GM23248 (cell line): Measurements from ENCODE around the gene LTF. TPM values are rescaled to one million over a fixed set of nuclear protein-coding genes. Genes with fewer than 3 reads are reported as not detected.

Experiments
- DNase-seq: peaks from one replicate; pipeline ENCODE4 v3.0.0-alpha.2; 2015
- H2AFZ ChIP-seq: fragments of 200-600 bp; sonication (generic); 2 replicates; pipeline ENCODE4 v1.6.1; 2016; ENCODE audit warnings: antibody characterized with exemption
- H3F3A ChIP-seq: fragments of 200-600 bp; sonication (generic); 2 replicates; pipeline ENCODE4 v1.6.1; 2016; ENCODE audit warnings: mild to moderate bottlenecking, antibody characterized with exemption, mixed run types; ENCODE audit not compliant: insufficient read depth
- H3K27ac ChIP-seq: fragments of 200-600 bp; sonication (generic); 2 replicates; pipeline ENCODE4 v1.5.1; 2016; ENCODE audit warnings: mild to moderate bottlenecking
- H3K27me3 ChIP-seq: fragments of 200-600 bp; sonication (generic); replicated peaks from 2 replicates; pipeline ENCODE4 v1.6.1; 2016; ENCODE audit warnings: mild to moderate bottlenecking; ENCODE audit not compliant: insufficient read depth
- H3K36me3 ChIP-seq: fragments of 200-600 bp; sonication (generic); 2 replicates; pipeline ENCODE4 v1.6.1; 2016; ENCODE audit warnings: low read depth, mild to moderate bottlenecking
- H3K4me1 ChIP-seq: fragments of 200-600 bp; sonication (generic); 2 replicates; pipeline ENCODE4 v1.6.1; 2016; ENCODE audit warnings: mild to moderate bottlenecking; ENCODE audit not compliant: insufficient read depth
- H3K4me2 ChIP-seq: fragments of 200-600 bp; sonication (generic); one replicate; pipeline ENCODE4 v1.6.1; 2016; ENCODE audit warnings: mild to moderate bottlenecking; ENCODE audit not compliant: unreplicated experiment
- H3K4me3 ChIP-seq: fragments of 200-600 bp; sonication (generic); 2 replicates; pipeline ENCODE4 v1.5.1; 2016; ENCODE audit warnings: mild to moderate bottlenecking
- H3K79me2 ChIP-seq: fragments of 200-600 bp; sonication (generic); 2 replicates; pipeline ENCODE4 v1.6.1; 2016; ENCODE audit warnings: mild to moderate bottlenecking; ENCODE audit not compliant: insufficient read depth
- H3K9ac ChIP-seq: fragments of 200-600 bp; sonication (generic); 2 replicates; pipeline ENCODE4 v1.6.1; 2016; ENCODE audit warnings: mild to moderate bottlenecking
- H3K9me2 ChIP-seq: fragments of 200-600 bp; sonication (generic); 2 replicates; pipeline ENCODE4 v1.6.1; 2016; ENCODE audit warnings: mixed run types, mild to moderate bottlenecking, moderate library complexity; ENCODE audit not compliant: insufficient read depth
- H3K9me3 ChIP-seq: fragments of 200-600 bp; sonication (generic); one replicate; pipeline ENCODE4 v1.6.1; 2017; ENCODE audit warnings: low read depth
- H4K20me1 ChIP-seq: fragments of 200-600 bp; sonication (generic); 2 replicates; pipeline ENCODE4 v1.6.0; 2016; ENCODE audit not compliant: insufficient read depth
- EZH2 ChIP-seq: fragments of 200-600 bp; sonication (generic); IDR thresholded peaks from 2 replicates; pipeline ENCODE4 v1.6.1; 2018; ENCODE audit warnings: antibody characterized with exemption, mild to moderate bottlenecking; ENCODE audit not compliant: insufficient read depth, poor library complexity, severe bottlenecking
- EZH2phosphoT487 ChIP-seq: fragments of 200-600 bp; sonication (generic); IDR thresholded peaks from 2 replicates; pipeline ENCODE4 v1.6.1; 2018; ENCODE audit warnings: antibody characterized with exemption, moderate library complexity, mild to moderate bottlenecking, low read depth; ENCODE audit not compliant: insufficient read depth
- WGBS, 2 experiments: methylation state at CpG; one replicate each; pipeline ENCODE4 v1.1.6; 2015 to 2017; ENCODE audit warnings: low lambda C conversion rate in 2 of 2, low coverage in 1 of 2; ENCODE audit errors: missing lambda C conversion rate in 2 of 2; 5-methylcytosine and 5-hydroxymethylcytosine counted together
- in situ Hi-C: fragments of 300-500 bp; cut with MboI; formaldehyde crosslinking; loops from 2 replicates; pipeline ENCODE4 v1.15.0; 2020
- polyA plus RNA-seq: library from polyadenylated mRNA; unstranded; fragments of >200 nt; fragmentation: Nextera tagmentation; extraction: Ambion mirVana; gene quantifications from 2 replicates; pipeline ENCODE4 v1.2.1, GENCODE V29; 2016
- total RNA-seq: library from RNA; depleted of rRNA; stranded (reverse); fragments of >200 nt; shearing (Covaris generic); gene quantifications from 2 replicates; pipeline ENCODE4 v1.2.3, GENCODE V29; 2014

LTF gene
- total and polyA plus RNA-seq, 2 experiments from 2014 or later, result not detected

GRCh38 chr3:46506526-46506925 lies 41.8 kb upstream of the LTF start:
- WGBS, 2 experiments, result 63 to 72% methylated on average over 3 of the region's 3 CpGs
- TF ChIP-seq EZH2 (no peak), EZH2phosphoT487 (no peak)
- Histone ChIP-seq H3K4me2 (no peak overlapping the region), H3K27me3 (no peaks in the 10 kb centered on the region), H3K4me3 (no peak overlapping the region), H3K4me1 (no peaks in the 10 kb centered on the region; the same call in 1 of the 2 replicates), H3K27ac (no peak overlapping the region), H3F3A (no peaks in the 10 kb centered on the region), H3K9ac (no peak overlapping the region), H3K9me2 (no peaks in the 10 kb centered on the region), H2AFZ (no peak overlapping the region), H4K20me1 (no peaks in the 10 kb centered on the region), H3K79me2 (no peaks in the 10 kb centered on the region), H3K36me3 (no peaks in the 10 kb centered on the region), H3K9me3 (no peaks in the 10 kb centered on the region)
- DNase-seq, result no peak
- in situ Hi-C loops, result no loop called here

DNA sequence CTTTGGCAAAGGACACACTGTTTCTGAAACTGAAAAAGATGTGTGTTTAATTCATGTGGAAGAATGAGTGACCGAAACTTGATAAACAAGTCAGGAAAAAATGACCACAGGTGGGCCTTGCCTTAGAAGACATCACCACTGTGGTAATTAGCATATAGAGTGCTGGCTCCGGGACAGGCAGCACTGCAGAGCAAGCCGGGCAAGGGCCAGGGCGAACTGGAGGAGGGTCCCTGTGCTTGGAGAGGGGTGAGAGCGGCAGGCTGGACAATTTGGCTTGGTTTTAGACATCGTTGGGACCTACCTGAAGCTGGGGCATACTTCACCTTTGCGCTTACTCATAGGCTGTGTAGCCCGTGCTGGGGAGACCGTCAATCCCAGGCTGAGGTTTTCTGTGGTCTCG lies 41.2 kb upstream of the LTF start:
- DNase-seq, result no peak
- H3K9me2 ChIP-seq, result no peaks in the 10 kb centered on the region
- no peaks in the 10 kb centered on the region for H4K20me1 ChIP-seq
- H3K9ac ChIP-seq, result no peak overlapping the region
- peaks cover 5% of the 10 kb centered on the region for H3K4me1 ChIP-seq
- no peaks in the 10 kb centered on the region for H3K9me3 ChIP-seq
- 0 out of 2 replicates have a peak, but pooled peaks cover 3% of the 10 kb centered on the region for H3F3A ChIP-seq
- no peak overlapping the region for H2AFZ ChIP-seq
- H3K79me2 ChIP-seq, result no peaks in the 10 kb centered on the region
- no peak for TF ChIP-seq EZH2
- no peak for TF ChIP-seq EZH2phosphoT487
- H3K4me2 ChIP-seq, result no peak overlapping the region
- H3K36me3 ChIP-seq, result no peaks in the 10 kb centered on the region
- no peak overlapping the region for H3K4me3 ChIP-seq
- no peaks in the 10 kb centered on the region for H3K27me3 ChIP-seq
- in situ Hi-C loops, result no loop called here
- WGBS, 2 experiments, result 92 to 95% methylated on average over 10 of the region's 10 CpGs
- no peak overlapping the region for H3K27ac ChIP-seq

GRCh38 chr3:46504789-46505188 lies 40.1 kb upstream of the LTF start:
- DNase-seq, result no peak
- WGBS, 2 experiments, result 53 to 63% methylated on average over 5 of the region's 5 CpGs
- Histone ChIP-seq H3K9me2 (no peaks in the 10 kb centered on the region), H3K36me3 (no peaks in the 10 kb centered on the region), H3K9ac (no peak overlapping the region), H3K4me3 (no peak overlapping the region), H3K4me2 (no peak overlapping the region), H2AFZ (no peak overlapping the region), H4K20me1 (no peaks in the 10 kb centered on the region), H3K27ac (no peak overlapping the region), H3K79me2 (no peaks in the 10 kb centered on the region), H3K27me3 (no peaks in the 10 kb centered on the region), H3K4me1 (peaks cover 14% of the 10 kb centered on the region), H3K9me3 (no peaks in the 10 kb centered on the region), H3F3A (0 out of 2 replicates have a peak, but pooled peaks cover 5% of the 10 kb centered on the region)
- in situ Hi-C loops, result no loop called here
- TF ChIP-seq EZH2phosphoT487, result no peak
- no peak for TF ChIP-seq EZH2

GRCh38 chr3:46503200-46503874 lies 38.6 kb upstream of the LTF start:
- Histone ChIP-seq H3K9me3 (no peaks in the 10 kb centered on the region), H3K4me1 (peaks cover 14% of the 10 kb centered on the region), H4K20me1 (no peaks in the 10 kb centered on the region), H3K4me3 (no peak overlapping the region), H3F3A (0 out of 2 replicates have a peak, but pooled peaks cover 5% of the 10 kb centered on the region), H3K27ac (no peak overlapping the region), H3K9ac (no peak overlapping the region), H3K27me3 (no peaks in the 10 kb centered on the region), H3K79me2 (no peaks in the 10 kb centered on the region), H2AFZ (no peak overlapping the region), H3K9me2 (no peaks in the 10 kb centered on the region), H3K36me3 (no peaks in the 10 kb centered on the region), H3K4me2 (no peak overlapping the region)
- DNase-seq, result no peak
- WGBS, 2 experiments, result 70 to 74% methylated on average over 7 of the region's 7 CpGs
- in situ Hi-C loops, result no loop called here
- TF ChIP-seq EZH2phosphoT487 (no peak), EZH2 (no peak)

DNA sequence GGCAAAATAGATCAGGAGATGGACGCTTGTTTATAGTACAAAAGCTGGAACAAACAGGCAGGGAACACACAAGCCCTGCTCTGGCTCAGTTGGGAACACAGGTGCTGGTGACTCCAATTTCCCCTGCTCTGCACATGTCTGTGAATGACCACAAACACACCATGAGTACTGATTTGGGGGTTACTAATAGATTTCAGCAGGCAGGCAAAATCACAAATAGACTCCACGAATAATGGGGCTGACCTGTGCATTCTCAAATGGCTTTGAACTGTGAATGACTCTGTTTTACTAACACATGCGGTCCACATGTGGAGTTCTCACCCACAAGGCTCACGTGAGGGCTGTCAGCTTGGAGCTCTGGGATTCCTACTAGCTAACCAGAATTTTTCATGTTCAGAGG lies 37.0 kb upstream of the LTF start:
- Histone ChIP-seq H3K36me3 (no peaks in the 10 kb centered on the region), H3K9ac (no peak overlapping the region), H3K4me2 (no peak overlapping the region), H4K20me1 (no peaks in the 10 kb centered on the region), H3K4me1 (peaks cover 15% of the 10 kb centered on the region), H3K27me3 (no peaks in the 10 kb centered on the region), H2AFZ (no peak overlapping the region), H3K9me2 (no peaks in the 10 kb centered on the region), H3K9me3 (no peaks in the 10 kb centered on the region), H3K79me2 (no peaks in the 10 kb centered on the region), H3F3A (0 out of 2 replicates have a peak, but pooled peaks cover 5% of the 10 kb centered on the region), H3K27ac (no peak overlapping the region), H3K4me3 (no peak overlapping the region)
- no peak for DNase-seq
- TF ChIP-seq EZH2, result no peak
- TF ChIP-seq EZH2phosphoT487, result no peak
- in situ Hi-C loops, result no loop called here
- WGBS, 2 experiments, result 66 to 74% methylated on average over 4 of the region's 4 CpGs
